Neural cell (in vitro differentiated cells): ENCODE data around the gene EPHA8.

Experiments used
- EP300 ChIP-seq: fragments of 450-650 bp; conservative IDR thresholded peaks from 2 replicates; pipeline ENCODE4 v1.6.1; 2014; ENCODE audit warnings: antibody characterized with exemption, mild to moderate bottlenecking, moderate library complexity; ENCODE audit not compliant: poor library complexity, severe bottlenecking
- MXI1 ChIP-seq: fragments of 450-650 bp; conservative IDR thresholded peaks from 2 replicates; pipeline ENCODE4 v1.6.1; 2014; ENCODE audit warnings: antibody characterized with exemption, mild to moderate bottlenecking; ENCODE audit not compliant: poor library complexity, severe bottlenecking
- RAD21 ChIP-seq: fragments of 450-650 bp; conservative IDR thresholded peaks from 2 replicates; pipeline ENCODE4 v1.6.1; 2014; ENCODE audit warnings: antibody characterized with exemption, mild to moderate bottlenecking, moderate library complexity
- SMC3 ChIP-seq: fragments of 450-650 bp; conservative IDR thresholded peaks from 2 replicates; pipeline ENCODE4 v1.6.1; 2014; ENCODE audit warnings: antibody characterized with exemption, mild to moderate bottlenecking, moderate library complexity; ENCODE audit not compliant: poor library complexity
- TAF1 ChIP-seq: IDR thresholded peaks from 2 replicates; pipeline ENCODE4 v1.6.1; 2012; ENCODE audit warnings: low read depth
- TF ChIP-seq, protein P1 (sequence below): fragments of 450-650 bp; IDR thresholded peaks from 2 replicates; pipeline ENCODE4 v1.5.1; 2014; ENCODE audit warnings: antibody characterized with exemption, mild to moderate bottlenecking, moderate library complexity; ENCODE audit not compliant: poor library complexity, severe bottlenecking
- TF ChIP-seq, protein P2 (sequence below): IDR thresholded peaks from 2 replicates; pipeline ENCODE4 v1.6.1; 2012; ENCODE audit warnings: borderline replicate concordance

DNA sequence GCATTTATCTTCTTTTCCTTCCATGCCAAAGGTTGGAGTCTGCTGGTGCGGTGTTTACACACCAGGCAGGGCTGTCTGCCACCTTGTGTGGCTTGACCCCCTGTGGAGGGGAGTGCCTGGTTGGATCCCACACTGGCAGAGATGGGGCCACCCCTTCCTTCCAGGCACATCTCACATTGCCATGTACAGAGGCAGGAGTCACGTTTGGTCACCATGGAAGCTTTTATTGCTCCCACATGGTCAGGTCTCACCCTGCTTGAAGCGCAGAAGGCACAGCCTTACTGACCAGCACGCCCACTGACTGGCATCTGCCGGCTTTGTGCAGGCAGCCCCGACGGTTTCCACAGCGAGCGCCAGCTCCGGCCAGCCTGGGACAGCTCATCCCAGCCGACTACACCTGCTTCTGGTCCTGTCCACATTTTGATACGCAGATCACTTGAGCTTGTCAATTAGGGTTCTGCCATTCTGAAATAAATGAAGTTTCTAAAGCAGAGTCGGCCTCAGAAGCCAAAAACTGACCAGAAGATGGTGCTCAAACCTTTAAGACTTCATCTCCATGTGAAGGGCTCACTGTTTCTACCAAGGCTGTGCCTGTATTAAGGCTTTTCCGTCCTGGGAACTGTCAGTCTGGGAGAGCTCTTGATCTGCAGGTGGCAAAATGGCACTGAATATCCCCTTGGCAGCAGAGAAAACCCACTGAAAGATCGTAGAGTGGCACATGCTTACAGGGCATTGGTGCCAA, 35.6 kb upstream of the EPHA8 start:
- TF ChIP-seq, protein P1, sequence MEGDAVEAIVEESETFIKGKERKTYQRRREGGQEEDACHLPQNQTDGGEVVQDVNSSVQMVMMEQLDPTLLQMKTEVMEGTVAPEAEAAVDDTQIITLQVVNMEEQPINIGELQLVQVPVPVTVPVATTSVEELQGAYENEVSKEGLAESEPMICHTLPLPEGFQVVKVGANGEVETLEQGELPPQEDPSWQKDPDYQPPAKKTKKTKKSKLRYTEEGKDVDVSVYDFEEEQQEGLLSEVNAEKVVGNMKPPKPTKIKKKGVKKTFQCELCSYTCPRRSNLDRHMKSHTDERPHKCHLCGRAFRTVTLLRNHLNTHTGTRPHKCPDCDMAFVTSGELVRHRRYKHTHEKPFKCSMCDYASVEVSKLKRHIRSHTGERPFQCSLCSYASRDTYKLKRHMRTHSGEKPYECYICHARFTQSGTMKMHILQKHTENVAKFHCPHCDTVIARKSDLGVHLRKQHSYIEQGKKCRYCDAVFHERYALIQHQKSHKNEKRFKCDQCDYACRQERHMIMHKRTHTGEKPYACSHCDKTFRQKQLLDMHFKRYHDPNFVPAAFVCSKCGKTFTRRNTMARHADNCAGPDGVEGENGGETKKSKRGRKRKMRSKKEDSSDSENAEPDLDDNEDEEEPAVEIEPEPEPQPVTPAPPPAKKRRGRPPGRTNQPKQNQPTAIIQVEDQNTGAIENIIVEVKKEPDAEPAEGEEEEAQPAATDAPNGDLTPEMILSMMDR = peak; percentile 60
- TF ChIP-seq SMC3 (peak; percentile 71), RAD21 (peak; percentile 69), TAF1 (no peak), EP300 (no peak), MXI1 (no peak)
- TF ChIP-seq, protein P2, sequence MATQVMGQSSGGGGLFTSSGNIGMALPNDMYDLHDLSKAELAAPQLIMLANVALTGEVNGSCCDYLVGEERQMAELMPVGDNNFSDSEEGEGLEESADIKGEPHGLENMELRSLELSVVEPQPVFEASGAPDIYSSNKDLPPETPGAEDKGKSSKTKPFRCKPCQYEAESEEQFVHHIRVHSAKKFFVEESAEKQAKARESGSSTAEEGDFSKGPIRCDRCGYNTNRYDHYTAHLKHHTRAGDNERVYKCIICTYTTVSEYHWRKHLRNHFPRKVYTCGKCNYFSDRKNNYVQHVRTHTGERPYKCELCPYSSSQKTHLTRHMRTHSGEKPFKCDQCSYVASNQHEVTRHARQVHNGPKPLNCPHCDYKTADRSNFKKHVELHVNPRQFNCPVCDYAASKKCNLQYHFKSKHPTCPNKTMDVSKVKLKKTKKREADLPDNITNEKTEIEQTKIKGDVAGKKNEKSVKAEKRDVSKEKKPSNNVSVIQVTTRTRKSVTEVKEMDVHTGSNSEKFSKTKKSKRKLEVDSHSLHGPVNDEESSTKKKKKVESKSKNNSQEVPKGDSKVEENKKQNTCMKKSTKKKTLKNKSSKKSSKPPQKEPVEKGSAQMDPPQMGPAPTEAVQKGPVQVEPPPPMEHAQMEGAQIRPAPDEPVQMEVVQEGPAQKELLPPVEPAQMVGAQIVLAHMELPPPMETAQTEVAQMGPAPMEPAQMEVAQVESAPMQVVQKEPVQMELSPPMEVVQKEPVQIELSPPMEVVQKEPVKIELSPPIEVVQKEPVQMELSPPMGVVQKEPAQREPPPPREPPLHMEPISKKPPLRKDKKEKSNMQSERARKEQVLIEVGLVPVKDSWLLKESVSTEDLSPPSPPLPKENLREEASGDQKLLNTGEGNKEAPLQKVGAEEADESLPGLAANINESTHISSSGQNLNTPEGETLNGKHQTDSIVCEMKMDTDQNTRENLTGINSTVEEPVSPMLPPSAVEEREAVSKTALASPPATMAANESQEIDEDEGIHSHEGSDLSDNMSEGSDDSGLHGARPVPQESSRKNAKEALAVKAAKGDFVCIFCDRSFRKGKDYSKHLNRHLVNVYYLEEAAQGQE = no peak
